Measurements from ENCODE around the gene C15orf39. TPM values are rescaled to one million over a fixed set of nuclear protein-coding genes. Genes with fewer than 3 reads are reported as not detected.

The C15orf39 gene
- total RNA-seq, 2 donors from 2014 or later = 17.9 to 96.3 TPM

GRCh38 chr15:75209289-75209676 is 7.6 kb downstream of the C15orf39 start:
- H3K4me1 ChIP-seq (replicated peaks) = no peaks in the 10 kb centered on the region
- no peak for TF ChIP-seq POLR2A (IDR thresholded peaks at IDR 0.05)
- no peak for TF ChIP-seq CTCF (IDR thresholded peaks at IDR 0.05)
- TF ChIP-seq POLR2AphosphoS5 (IDR thresholded peaks at IDR 0.05) = no peak
- no peak for DNase-seq (ENCODE audit: low spot score)
- H3K9me3 ChIP-seq = no peaks in the 10 kb centered on the region
- H3K27me3 ChIP-seq (replicated peaks; ENCODE audit: insufficient read depth) = no peaks in the 10 kb centered on the region
- peaks cover 0 to 28% of the 10 kb centered on the region in 2 donors for H3K36me3 ChIP-seq
- no peak overlapping the region for H3K4me3 ChIP-seq
- WGBS = 81% methylated on average over 8 of the region's 8 CpGs
- no peak overlapping the region for H3K27ac ChIP-seq
- intact Hi-C loops (cut with DNase I) = no loop called here

- TF ChIP-seq CTCF (IDR thresholded peaks at IDR 0.05) (no peak), POLR2A (IDR thresholded peaks at IDR 0.05) (no peak), POLR2AphosphoS5 (IDR thresholded peaks at IDR 0.05) (no peak)
- intact Hi-C loops (cut with DNase I) = no loop called here
- Histone ChIP-seq H3K36me3 (peaks cover 0 to 28% of the 10 kb centered on the region in 2 donors), H3K4me3 (no peak overlapping the region), H3K4me1 (replicated peaks) (no peaks in the 10 kb centered on the region), H3K27me3 (replicated peaks; ENCODE audit: insufficient read depth) (no peaks in the 10 kb centered on the region), H3K9me3 (no peaks in the 10 kb centered on the region), H3K27ac (no peak overlapping the region)
- 87% methylated on average over 7 of the region's 7 CpGs for WGBS
- no peak for DNase-seq (ENCODE audit: low spot score)
These were observed 9.1 kb downstream of the C15orf39 start for GRCh38 chr15:75210811-75211230.

DNA sequence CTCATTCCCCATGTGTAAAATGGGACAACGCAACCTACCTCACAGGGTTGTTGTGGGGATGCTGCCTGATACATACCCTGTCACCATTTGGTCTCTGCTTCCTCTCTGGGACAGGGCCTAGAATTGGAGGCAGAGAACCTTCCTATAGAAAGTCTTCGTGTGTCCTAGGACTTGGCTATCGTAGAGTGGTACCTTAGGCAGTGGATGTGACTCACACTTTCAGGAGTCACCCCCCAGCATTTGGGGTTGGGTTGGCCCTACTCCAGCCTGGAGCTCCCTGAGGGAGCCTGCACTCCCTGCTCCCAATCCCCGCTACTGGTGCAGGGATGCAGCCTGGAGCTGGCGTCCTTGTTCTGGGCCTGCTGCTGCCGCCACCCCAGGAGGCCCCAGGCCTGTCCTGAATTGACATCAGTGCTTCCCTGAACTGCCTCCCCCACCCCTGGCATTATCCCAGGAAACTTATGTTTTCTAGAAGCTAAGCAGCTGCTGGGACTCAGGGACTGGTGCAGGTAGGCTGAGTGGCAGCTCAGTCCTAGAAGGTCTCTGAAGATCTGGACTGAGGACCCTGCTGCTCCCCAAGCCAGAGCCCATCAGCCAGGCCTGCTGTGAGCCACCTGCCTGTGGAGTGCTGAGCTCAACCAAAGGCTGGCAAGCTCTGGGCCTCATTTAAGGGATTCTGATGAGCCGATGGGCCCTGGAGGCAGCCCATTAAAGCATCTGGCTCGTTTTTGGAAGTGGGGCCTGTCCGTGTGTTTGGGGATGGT is 9.9 kb downstream of the C15orf39 start:
- Histone ChIP-seq H3K4me1 (replicated peaks) (no peaks in the 10 kb centered on the region), H3K27me3 (replicated peaks; ENCODE audit: insufficient read depth) (no peaks in the 10 kb centered on the region), H3K4me3 (no peak overlapping the region), H3K36me3 (peaks cover 0 to 20% of the 10 kb centered on the region in 2 donors), H3K9me3 (no peaks in the 10 kb centered on the region), H3K27ac (no peak overlapping the region)
- intact Hi-C loops (cut with DNase I) = no loop called here
- TF ChIP-seq CTCF (IDR thresholded peaks at IDR 0.05) (no peak), POLR2A (IDR thresholded peaks at IDR 0.05) (no peak), POLR2AphosphoS5 (IDR thresholded peaks at IDR 0.05) (no peak)
- 76% methylated on average over 9 of the region's 9 CpGs for WGBS
- DNase-seq (ENCODE audit: low spot score) = no peak

DNA sequence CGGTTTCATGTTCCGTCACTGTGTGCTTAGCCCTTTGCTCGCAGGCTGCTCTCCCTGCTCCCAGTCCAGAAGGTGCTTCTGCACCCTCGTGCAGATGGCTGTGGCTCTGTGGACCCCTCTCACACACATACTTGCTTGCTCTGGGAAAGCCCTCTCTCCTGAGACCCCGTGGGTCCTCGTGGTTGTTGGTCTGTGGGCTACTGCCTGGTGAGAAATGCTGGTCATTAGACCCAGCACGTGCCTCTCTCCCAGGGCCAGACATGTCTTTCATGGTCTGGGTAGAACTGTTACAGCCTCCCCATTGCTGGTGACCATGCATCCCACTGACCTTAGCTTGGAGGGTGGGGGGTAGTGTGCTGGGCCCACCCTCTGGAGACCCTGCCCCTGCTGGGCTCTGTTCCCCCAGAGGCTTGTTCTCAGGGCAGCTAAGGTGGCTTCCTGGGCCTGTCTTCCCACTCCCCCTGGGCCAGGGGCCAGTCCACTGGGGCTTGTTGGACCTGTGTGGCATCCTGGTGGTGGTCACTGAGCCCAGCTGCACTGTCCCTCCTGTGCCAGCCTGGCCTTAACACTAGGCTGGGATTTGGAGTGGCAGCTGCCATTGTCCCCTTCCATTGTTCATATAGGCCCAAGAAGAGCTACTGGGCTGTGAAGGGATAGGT is 10.6 kb downstream of the C15orf39 start:
- no peak for DNase-seq (ENCODE audit: low spot score)
- Histone ChIP-seq H3K27ac (no peak overlapping the region), H3K4me3 (no peak overlapping the region), H3K9me3 (no peaks in the 10 kb centered on the region), H3K27me3 (replicated peaks; ENCODE audit: insufficient read depth) (no peaks in the 10 kb centered on the region), H3K36me3 (peaks cover 0 to 16% of the 10 kb centered on the region in 2 donors), H3K4me1 (replicated peaks) (no peaks in the 10 kb centered on the region)
- TF ChIP-seq CTCF (IDR thresholded peaks at IDR 0.05) (no peak), POLR2AphosphoS5 (IDR thresholded peaks at IDR 0.05) (no peak), POLR2A (IDR thresholded peaks at IDR 0.05) (no peak)
- intact Hi-C loops (cut with DNase I) = no loop called here
- WGBS = 87% methylated on average over 7 of the region's 7 CpGs

Measured in prostate gland (tissue), 2 donors.